HuH-7 (cell line): Measurements from ENCODE around the gene RAP2C.
A peak's percentile ranks its signal among the peaks of the same experiment; 100 is the strongest.
"Not testable (repeated sequence)": the region's sequence is repeated elsewhere in the genome, so short reads cannot be mapped to it uniquely, and the experiment has no call there.

Experiments used
- DNase-seq: peaks from one replicate; pipeline ENCODE4 v3.0.0; 2011; ENCODE audit warnings: low spot score

RAP2C gene

GRCh38 chrX:132199941-132200340 lies 19.3 kb downstream of the RAP2C start:
- no peak for DNase-seq

GRCh38 chrX:132193872-132194574 lies 25.2 kb downstream of the RAP2C start:
- no peak for DNase-seq

- DNase-seq = no peak
Observed at GRCh38 chrX:132191938-132192337, 27.3 kb downstream of the RAP2C start.

DNA sequence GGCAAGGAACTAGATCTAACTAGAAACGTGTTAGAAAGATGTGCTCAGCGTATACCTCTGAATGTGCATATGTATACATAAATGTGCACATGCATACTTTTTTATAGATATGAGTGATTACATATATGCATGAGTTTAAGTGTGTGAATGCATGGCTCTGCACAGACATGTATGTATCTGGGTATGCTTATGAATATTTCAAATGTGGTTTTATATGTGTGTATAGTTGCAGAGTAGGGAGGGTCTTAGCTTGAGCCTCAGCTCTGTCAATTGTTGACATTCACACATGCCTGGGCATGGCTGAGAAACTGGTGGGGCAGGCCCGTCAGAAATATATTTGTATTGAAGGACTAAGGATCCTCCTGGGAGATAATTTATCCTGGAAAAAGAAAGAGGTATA lies 31.1 kb downstream of the RAP2C start:
- DNase-seq = no peak

- no peak for DNase-seq
Observed at GRCh38 chrX:132187451-132187850, 31.8 kb downstream of the RAP2C start.

GRCh38 chrX:132184871-132185270 lies 34.4 kb downstream of the RAP2C start:
- no peak for DNase-seq

- no peak for DNase-seq
Observed at GRCh38 chrX:132181364-132181763, 37.9 kb downstream of the RAP2C start.

GRCh38 chrX:132180929-132181328 lies 38.3 kb downstream of the RAP2C start:
- peak; percentile 23 for DNase-seq

GRCh38 chrX:132173647-132174046 lies 45.6 kb downstream of the RAP2C start:
- DNase-seq = no peak

DNA sequence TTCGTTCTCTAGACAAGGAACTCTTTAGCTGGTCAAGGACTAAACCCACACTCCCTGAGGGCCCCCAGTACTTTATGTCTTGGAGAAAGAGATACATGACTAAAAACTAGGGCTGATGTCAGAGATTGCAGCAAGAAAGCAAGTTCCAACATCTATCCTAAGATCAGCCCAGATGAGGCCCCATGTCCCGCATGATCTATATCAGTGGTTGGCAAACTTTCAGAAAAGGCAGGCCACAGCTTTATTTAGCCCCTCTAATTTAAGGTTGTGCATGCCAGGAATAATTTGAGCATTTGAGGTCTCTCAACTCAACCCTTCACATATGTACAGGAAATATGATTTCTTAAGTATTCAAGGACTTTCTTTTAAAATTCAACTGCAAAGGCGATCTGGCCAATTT lies 47.4 kb downstream of the RAP2C start:
- DNase-seq = no peak

GRCh38 chrX:132171478-132171877 lies 47.8 kb downstream of the RAP2C start:
- DNase-seq = peak; percentile 14

- no peak for DNase-seq
Observed at GRCh38 chrX:132169554-132169953, 49.7 kb downstream of the RAP2C start.

DNA sequence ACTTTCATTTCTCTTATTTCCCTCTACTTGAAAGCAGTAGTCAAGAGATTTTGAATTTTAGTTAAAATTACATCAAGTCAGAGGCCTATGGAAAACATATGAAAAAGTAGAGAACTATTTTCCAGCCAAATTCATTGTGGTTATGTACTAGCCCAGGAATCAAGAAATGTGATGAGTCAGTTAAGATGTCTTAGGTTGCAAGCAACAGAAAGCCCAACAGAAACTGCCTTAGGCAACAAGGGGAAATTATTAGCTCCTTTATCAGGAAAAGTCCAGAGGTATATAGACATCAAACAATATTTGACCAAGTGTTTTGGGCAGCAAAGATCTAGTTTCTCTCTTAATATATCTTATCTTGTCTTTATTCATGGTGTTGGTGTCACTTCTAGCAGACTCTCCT lies 53.6 kb downstream of the RAP2C start:
- DNase-seq = no peak

- DNase-seq = no peak
Observed at GRCh38 chrX:132165005-132165404, 54.2 kb downstream of the RAP2C start.

DNA sequence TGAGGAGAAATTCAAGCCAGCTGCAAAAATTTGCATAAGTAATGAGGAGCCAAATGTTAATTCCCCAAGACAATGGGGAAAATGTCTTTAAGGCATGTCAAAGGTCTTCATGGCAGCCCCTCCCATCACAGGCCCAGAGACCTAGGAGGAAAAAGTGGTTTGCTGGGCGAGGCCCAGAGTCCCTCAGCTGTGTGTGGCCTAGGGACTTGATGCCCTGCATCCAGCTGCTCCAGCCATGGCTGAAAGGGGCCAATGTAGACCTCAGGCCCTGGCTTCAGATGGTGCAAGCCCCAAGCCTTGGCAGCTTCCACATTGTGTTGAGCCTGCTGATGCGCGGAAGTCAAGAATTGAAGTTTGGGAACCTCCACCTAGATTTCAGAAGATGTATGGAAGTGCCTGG lies 56.2 kb downstream of the RAP2C start:
- DNase-seq = not testable (repeated sequence)

- no peak for DNase-seq
Observed at GRCh38 chrX:132153166-132153565, 66.1 kb downstream of the RAP2C start.
